ENCODE results near the gene HPCAL1.
A peak's percentile ranks its signal among the peaks of the same experiment; 100 is the strongest.
"Not testable (repeated sequence)": the region's sequence is repeated elsewhere in the genome, so short reads cannot be mapped to it uniquely, and the experiment has no call there.

HPCAL1 gene

DNA sequence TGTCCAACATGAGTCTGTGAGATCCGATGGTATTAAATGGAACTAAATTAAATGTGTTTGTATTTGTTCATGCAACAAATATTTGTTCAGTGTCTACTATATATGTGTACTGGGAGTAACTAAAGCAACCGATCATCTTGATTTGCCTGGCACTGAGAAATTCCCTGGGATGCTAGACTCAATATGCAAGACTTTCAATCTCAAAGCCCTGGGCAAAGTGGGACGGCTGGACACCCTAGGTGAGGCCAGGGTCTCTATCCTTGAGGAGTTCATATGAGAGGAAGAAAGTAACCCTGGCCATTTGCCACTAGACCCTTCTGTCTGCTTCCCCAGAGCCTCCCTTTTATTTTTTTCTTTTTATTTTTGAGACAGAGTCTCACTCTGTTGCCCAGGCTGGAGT lies 44.0 kb upstream of the HPCAL1 start:
- no peaks in the 10 kb centered on the region for H3K27me3 ChIP-seq (ENCODE audit: insufficient read depth, poor library complexity, severe bottlenecking)
- H3K27ac ChIP-seq (ENCODE audit: poor library complexity, severe bottlenecking) = no peak overlapping the region
- no peaks in the 10 kb centered on the region for H3K36me3 ChIP-seq (ENCODE audit: low read depth)
- H3K9me3 ChIP-seq (ENCODE audit: severe bottlenecking) = no peaks in the 10 kb centered on the region
- DNase-seq (ENCODE audit: low spot score) (no peak), ATAC-seq (ENCODE audit: low read depth) (no peak)
- H3K4me1 ChIP-seq (ENCODE audit: insufficient read depth, poor library complexity, severe bottlenecking) = no peaks in the 10 kb centered on the region
- TF ChIP-seq, protein P1, sequence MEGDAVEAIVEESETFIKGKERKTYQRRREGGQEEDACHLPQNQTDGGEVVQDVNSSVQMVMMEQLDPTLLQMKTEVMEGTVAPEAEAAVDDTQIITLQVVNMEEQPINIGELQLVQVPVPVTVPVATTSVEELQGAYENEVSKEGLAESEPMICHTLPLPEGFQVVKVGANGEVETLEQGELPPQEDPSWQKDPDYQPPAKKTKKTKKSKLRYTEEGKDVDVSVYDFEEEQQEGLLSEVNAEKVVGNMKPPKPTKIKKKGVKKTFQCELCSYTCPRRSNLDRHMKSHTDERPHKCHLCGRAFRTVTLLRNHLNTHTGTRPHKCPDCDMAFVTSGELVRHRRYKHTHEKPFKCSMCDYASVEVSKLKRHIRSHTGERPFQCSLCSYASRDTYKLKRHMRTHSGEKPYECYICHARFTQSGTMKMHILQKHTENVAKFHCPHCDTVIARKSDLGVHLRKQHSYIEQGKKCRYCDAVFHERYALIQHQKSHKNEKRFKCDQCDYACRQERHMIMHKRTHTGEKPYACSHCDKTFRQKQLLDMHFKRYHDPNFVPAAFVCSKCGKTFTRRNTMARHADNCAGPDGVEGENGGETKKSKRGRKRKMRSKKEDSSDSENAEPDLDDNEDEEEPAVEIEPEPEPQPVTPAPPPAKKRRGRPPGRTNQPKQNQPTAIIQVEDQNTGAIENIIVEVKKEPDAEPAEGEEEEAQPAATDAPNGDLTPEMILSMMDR (IDR thresholded peaks at IDR 0.05; ENCODE audit: poor library complexity, severe bottlenecking) = no peak
- H3K4me3 ChIP-seq (ENCODE audit: severe bottlenecking) = no peak overlapping the region

DNA sequence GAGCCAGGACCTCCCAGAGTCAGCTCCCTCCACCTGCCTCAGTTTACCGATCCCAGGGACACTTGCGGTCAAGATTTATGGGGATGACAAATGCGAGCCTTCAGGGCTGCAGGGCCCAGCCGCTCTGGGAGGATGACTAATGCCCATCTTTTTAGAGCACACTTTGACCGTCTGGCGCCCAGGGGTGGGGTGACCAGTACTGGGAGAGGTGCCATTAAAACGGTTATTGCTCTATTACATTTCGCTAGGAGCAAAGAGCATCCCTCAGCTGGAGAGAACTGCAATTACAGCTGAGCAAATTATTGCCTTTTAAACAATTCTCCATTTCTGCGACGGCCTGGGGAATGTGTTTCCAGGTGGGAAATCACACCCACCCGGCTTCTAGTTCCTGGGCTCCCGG lies 42.6 kb upstream of the HPCAL1 start:
- DNase-seq (ENCODE audit: low spot score) = peak; percentile 29
- Histone ChIP-seq H3K9me3 (ENCODE audit: severe bottlenecking) (no peaks in the 10 kb centered on the region), H3K27me3 (ENCODE audit: insufficient read depth, poor library complexity, severe bottlenecking) (no peaks in the 10 kb centered on the region), H3K4me3 (ENCODE audit: severe bottlenecking) (no peak overlapping the region), H3K36me3 (ENCODE audit: low read depth) (no peaks in the 10 kb centered on the region), H3K4me1 (ENCODE audit: insufficient read depth, poor library complexity, severe bottlenecking) (no peaks in the 10 kb centered on the region), H3K27ac (ENCODE audit: poor library complexity, severe bottlenecking) (no peak overlapping the region)
- peak; percentile 55; the same call in 1 of the 3 replicates for ATAC-seq (ENCODE audit: low read depth)
- TF ChIP-seq, protein P1 (IDR thresholded peaks at IDR 0.05; ENCODE audit: poor library complexity, severe bottlenecking) = no peak

DNA sequence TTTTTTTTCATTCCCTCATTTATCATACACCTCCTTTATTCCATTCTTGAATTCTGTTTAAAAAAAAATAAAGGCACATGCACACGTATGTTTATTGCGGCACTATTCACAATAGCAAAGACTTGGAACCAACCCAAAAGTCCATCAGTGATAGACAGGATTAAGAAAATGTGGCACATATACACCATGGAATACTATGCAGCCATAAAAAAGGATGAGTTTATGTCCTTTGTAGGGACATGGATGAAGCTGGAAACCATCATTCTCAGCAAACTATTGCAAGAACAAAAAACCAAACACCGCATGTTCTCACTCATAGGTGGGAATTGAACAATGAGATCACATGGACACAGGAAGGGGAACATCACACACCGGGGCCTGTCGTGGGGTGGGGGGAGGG lies 39.2 kb upstream of the HPCAL1 start:
- H3K4me3 ChIP-seq (ENCODE audit: severe bottlenecking); H3K4me1 ChIP-seq (ENCODE audit: insufficient read depth, poor library complexity, severe bottlenecking); H3K27ac ChIP-seq (ENCODE audit: poor library complexity, severe bottlenecking); H3K27me3 ChIP-seq (ENCODE audit: insufficient read depth, poor library complexity, severe bottlenecking); H3K9me3 ChIP-seq (ENCODE audit: severe bottlenecking); H3K36me3 ChIP-seq (ENCODE audit: low read depth); ATAC-seq (ENCODE audit: low read depth); DNase-seq (ENCODE audit: low spot score): not testable (repeated sequence)

DNA sequence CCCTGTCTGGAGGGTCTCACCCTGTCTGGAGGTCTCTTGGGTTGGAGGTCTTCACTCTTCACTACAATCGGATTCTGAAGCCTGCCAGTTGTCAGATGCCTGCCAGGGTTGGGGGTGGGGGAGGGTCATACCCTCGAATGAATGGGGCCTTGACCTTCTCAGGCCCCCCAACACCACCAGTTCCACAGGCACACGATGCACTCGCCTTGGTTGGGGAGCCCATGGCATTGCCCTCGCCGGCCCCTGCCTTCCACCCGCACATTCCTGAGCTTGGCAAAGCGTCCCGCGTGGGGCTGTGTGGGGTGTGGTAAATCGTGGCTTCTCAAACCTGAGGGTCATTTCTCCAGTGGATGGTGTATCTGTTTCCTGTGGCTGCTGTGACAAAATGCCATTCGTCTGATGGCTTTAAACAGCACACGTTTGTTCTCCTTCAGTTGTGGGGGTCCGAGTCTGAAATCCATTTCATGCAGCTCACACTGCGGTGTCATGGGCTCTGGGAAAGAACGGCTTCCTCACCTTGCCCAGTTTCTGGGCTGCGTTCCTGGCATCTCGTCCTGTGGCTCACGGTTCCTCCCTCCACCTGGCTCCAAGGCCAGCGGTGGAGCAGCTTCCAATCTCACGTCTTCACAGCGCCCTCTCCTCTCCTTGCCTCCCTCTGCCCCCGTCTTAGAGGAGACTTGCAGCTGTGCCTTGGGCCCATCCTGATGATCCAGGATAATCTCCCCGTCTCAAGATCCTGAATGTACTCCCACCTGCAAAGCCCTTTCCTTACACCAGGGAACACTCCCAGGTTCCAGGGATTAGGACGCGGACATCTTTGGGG lies 38.0 kb upstream of the HPCAL1 start:
- Histone ChIP-seq H3K4me3 (ENCODE audit: severe bottlenecking) (no peak overlapping the region), H3K9me3 (ENCODE audit: severe bottlenecking) (no peaks in the 10 kb centered on the region), H3K27me3 (ENCODE audit: insufficient read depth, poor library complexity, severe bottlenecking) (no peaks in the 10 kb centered on the region), H3K36me3 (ENCODE audit: low read depth) (no peaks in the 10 kb centered on the region), H3K4me1 (ENCODE audit: insufficient read depth, poor library complexity, severe bottlenecking) (no peaks in the 10 kb centered on the region), H3K27ac (ENCODE audit: poor library complexity, severe bottlenecking) (no peak overlapping the region)
- DNase-seq (ENCODE audit: low spot score) (peak; percentile 49), ATAC-seq (ENCODE audit: low read depth) (no peak)
- TF ChIP-seq, protein P1 (IDR thresholded peaks at IDR 0.05; ENCODE audit: poor library complexity, severe bottlenecking) = no peak

DNA sequence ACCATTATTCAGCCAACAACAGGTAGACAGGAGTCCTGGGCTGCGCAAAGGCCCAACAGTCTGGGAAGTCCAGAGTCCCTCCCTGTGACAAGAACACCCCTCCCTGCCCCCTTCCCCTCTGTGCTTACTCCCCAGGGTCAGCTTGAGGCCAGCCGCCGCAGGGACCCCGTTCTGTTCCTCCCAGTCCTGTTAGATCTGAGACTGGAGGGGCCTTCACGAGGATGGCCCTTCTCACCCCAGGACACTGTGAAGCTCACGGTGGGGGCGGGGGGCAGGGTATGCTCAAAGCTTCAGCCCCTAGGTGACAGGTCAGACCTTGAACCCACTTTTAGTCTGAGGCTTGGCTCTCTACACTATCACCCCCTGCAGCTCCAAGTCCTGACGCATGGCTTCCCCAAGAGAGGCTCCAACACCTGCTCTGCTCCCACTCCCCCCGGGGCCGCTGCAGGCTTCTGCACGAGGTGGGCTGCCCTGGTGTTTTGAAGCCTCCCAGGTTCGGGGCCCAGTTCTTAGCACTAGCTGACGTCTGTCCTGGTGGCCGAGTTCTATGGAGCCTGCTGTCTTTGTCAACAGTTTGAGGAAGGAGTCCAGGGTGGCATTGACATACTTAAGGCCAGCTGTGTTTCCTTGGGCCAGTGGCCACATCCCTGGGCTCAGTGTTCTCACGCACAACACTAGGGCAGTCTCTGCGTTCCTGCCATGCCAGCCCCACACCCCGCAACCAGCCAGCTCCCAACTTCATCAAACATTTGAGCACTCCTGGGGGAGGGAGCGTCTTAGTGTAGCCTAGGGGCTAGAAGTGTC lies 37.2 kb upstream of the HPCAL1 start:
- TF ChIP-seq, protein P1 (IDR thresholded peaks at IDR 0.05; ENCODE audit: poor library complexity, severe bottlenecking) = no peak
- DNase-seq (ENCODE audit: low spot score) (peak; percentile 55), ATAC-seq (ENCODE audit: low read depth) (no peak)
- no peaks in the 10 kb centered on the region for H3K4me1 ChIP-seq (ENCODE audit: insufficient read depth, poor library complexity, severe bottlenecking)
- no peaks in the 10 kb centered on the region for H3K36me3 ChIP-seq (ENCODE audit: low read depth)
- no peak overlapping the region for H3K4me3 ChIP-seq (ENCODE audit: severe bottlenecking)
- H3K27ac ChIP-seq (ENCODE audit: poor library complexity, severe bottlenecking) = no peak overlapping the region
- H3K27me3 ChIP-seq (ENCODE audit: insufficient read depth, poor library complexity, severe bottlenecking) = no peaks in the 10 kb centered on the region
- H3K9me3 ChIP-seq (ENCODE audit: severe bottlenecking) = no peaks in the 10 kb centered on the region
